ENCODE results near the gene CD28.

GRCh38 chr2:203690441-203691047, 15.9 kb upstream of the CD28 start:
- no peak for TF ChIP-seq EZH2 (IDR thresholded peaks at IDR 0.05; ENCODE audit: insufficient read depth, poor library complexity, severe bottlenecking)
- TF ChIP-seq EZH2phosphoT487 (IDR thresholded peaks at IDR 0.05; ENCODE audit: insufficient read depth, low read depth) = no peak

All from GM23248 (cell line).